GM12878 (cell line): Measurements from ENCODE around the gene ZDBF2. TPM values are rescaled to one million over a fixed set of nuclear protein-coding genes. Genes with fewer than 3 reads are reported as not detected.

ENCODE experiments used
- ATAC-seq: fragments of 200-7000 bp; cut with Tn5 transposase; 3 replicates; pipeline ENCODE4 v1.9.1; 2020; ENCODE audit warnings: mild to moderate bottlenecking, moderate library complexity
- BruUV-seq: library from RNA; stranded (reverse); fragments of 400-500 nt; replicated peaks from 2 replicates; lab custom pipeline; 2021; lab: Mats Ljungman, UMichigan
- CTCF ChIA-PET: fragments of 300-600 bp; sonication (Branson Sonifier 250); formaldehyde crosslinking; extraction: SDS; loops from one replicate; lab custom pipeline; 2021; ENCODE audit warnings: inconsistent platforms; lab: Yijun Ruan, JAX
- POLR2A ChIA-PET: fragments of 350-600 bp; formaldehyde crosslinking; extraction: SDS; loops from one replicate; lab custom pipeline; 2021; ENCODE audit warnings: inconsistent platforms; lab: Charles Lee
- RAD21 ChIA-PET: fragments of 300-600 bp; sonication (Branson Sonifier 250); formaldehyde crosslinking; loops from one replicate; lab custom pipeline; 2023; ENCODE audit warnings: antibody characterized with exemption; ENCODE audit not compliant: unreplicated experiment; lab: Charles Lee
- SMC1A ChIA-PET: fragments of 300-600 bp; sonication (Branson Sonifier 250); formaldehyde crosslinking; loops from one replicate; lab custom pipeline; 2023; ENCODE audit not compliant: unreplicated experiment, uncharacterized antibody; lab: Charles Lee
- DNase-seq: peaks from one replicate; pipeline ENCODE4 v3.0.0-alpha.2; 2011; ENCODE audit warnings: low read depth, low spot score
- FAIRE-seq: peaks from 3 replicates; lab custom pipeline; 2011; peaks lifted over from hg19 to GRCh38; lab: Jason Lieb, UNC
- H2AFZ ChIP-seq: 2 replicates; pipeline ENCODE4 v1.6.0; 2011; ENCODE audit warnings: low read depth, low read length, control low read depth; ENCODE audit not compliant: control insufficient read depth
- H3K27ac ChIP-seq: 2 replicates; pipeline ENCODE4 v1.5.1; 2011; ENCODE audit warnings: control low read depth; ENCODE audit not compliant: control insufficient read depth, insufficient read depth
- H3K27me3 ChIP-seq, 2 experiments: replicated peaks in 1 of 2; 2 replicates each; pipeline versions ENCODE4 v1.6.0 to v1.6.1; 2011; ENCODE audit warnings: low read length in 1 of 2; ENCODE audit not compliant: control insufficient read depth in 2 of 2, insufficient read depth in 2 of 2
- H3K36me3 ChIP-seq, 2 experiments: 2 replicates each; pipeline ENCODE4 v1.5.1; 2011; ENCODE audit warnings: low read length in 1 of 2; ENCODE audit not compliant: control insufficient read depth in 2 of 2, insufficient read depth in 2 of 2
- H3K4me1 ChIP-seq: 2 replicates; pipeline ENCODE4 v1.6.1; 2011; ENCODE audit warnings: mild to moderate bottlenecking, low read length, moderate library complexity, mixed read lengths; ENCODE audit not compliant: control insufficient read depth, insufficient read depth
- H3K4me2 ChIP-seq: 2 replicates; pipeline ENCODE4 v1.6.0; 2011; ENCODE audit warnings: control low read depth; ENCODE audit not compliant: control insufficient read depth, insufficient read depth
- H3K4me3 ChIP-seq: fragments of 200-600 bp; sonication (generic); 2 replicates; pipeline ENCODE4 v1.5.1; 2016
- H3K79me2 ChIP-seq: 2 replicates; pipeline ENCODE4 v1.6.0; 2011; ENCODE audit warnings: low read length; ENCODE audit not compliant: control insufficient read depth, insufficient read depth
- H3K9ac ChIP-seq: 2 replicates; pipeline ENCODE4 v1.8.0; 2011; ENCODE audit warnings: low read length, control low read depth, mixed read lengths; ENCODE audit not compliant: control insufficient read depth, insufficient read depth
- H3K9me3 ChIP-seq: replicated peaks from 3 replicates; pipeline ENCODE4 v1.5.1; 2011; ENCODE audit warnings: mild to moderate bottlenecking, low read length; ENCODE audit not compliant: control insufficient read depth, insufficient read depth
- H4K20me1 ChIP-seq: 2 replicates; pipeline ENCODE4 v1.6.0; 2011; ENCODE audit not compliant: control insufficient read depth, insufficient read depth
- ATF7 ChIP-seq: fragments of 450-650 bp; IDR thresholded peaks from 2 replicates; pipeline ENCODE4 v1.6.1; 2016; ENCODE audit warnings: low read depth, mild to moderate bottlenecking
- BMI1 ChIP-seq: fragments of 450-650 bp; IDR thresholded peaks from 2 replicates; pipeline ENCODE4 v1.6.1; 2016; ENCODE audit warnings: mild to moderate bottlenecking, moderate library complexity, borderline replicate concordance
- CREB1 ChIP-seq: IDR thresholded peaks from 2 replicates; pipeline ENCODE4 v1.6.1; 2012; ENCODE audit warnings: low read depth, mild to moderate bottlenecking, inconsistent platforms
- EP300 ChIP-seq, 2 experiments: fragments of 150-350 bp in 1 of 2; IDR thresholded peaks; 2 replicates each; pipeline ENCODE4 v1.6.1; 2011 to 2012; ENCODE audit warnings: low read depth in 2 of 2, low read length in 2 of 2, borderline replicate concordance in 1 of 2, improper control_type of control experiment in 1 of 2, inconsistent platforms in 1 of 2; ENCODE audit not compliant: control insufficient read depth in 1 of 2
- MEF2B ChIP-seq: fragments of 450-650 bp; IDR thresholded peaks from 2 replicates; pipeline ENCODE4 v1.6.1; 2018; ENCODE audit warnings: mild to moderate bottlenecking, moderate library complexity; ENCODE audit not compliant: partially characterized antibody, poor library complexity, severe bottlenecking
- POU2F2 ChIP-seq: IDR thresholded peaks from 3 replicates; pipeline ENCODE4 v1.6.1; 2011; ENCODE audit warnings: low read depth, mild to moderate bottlenecking, low read length, borderline replicate concordance
- RAD51 ChIP-seq: fragments of 450-650 bp; IDR thresholded peaks from 2 replicates; pipeline ENCODE4 v1.6.1; 2016; ENCODE audit warnings: moderate library complexity, mild to moderate bottlenecking, inconsistent platforms
- YBX1 ChIP-seq: fragments of 450-650 bp; IDR thresholded peaks from 2 replicates; pipeline ENCODE4 v1.6.1; 2016; ENCODE audit warnings: antibody characterized with exemption
- ZNF384 ChIP-seq: IDR thresholded peaks from 2 replicates; pipeline ENCODE4 v1.6.1; 2012; ENCODE audit warnings: low read depth, mild to moderate bottlenecking, low read length, improper control_type of control experiment, borderline replicate concordance
- ZZZ3 ChIP-seq: IDR thresholded peaks from 2 replicates; pipeline ENCODE4 v1.6.1; 2011; ENCODE audit warnings: low read depth; ENCODE audit not compliant: control insufficient read depth, insufficient read length
- WGBS: methylation state at CpG from one replicate; pipeline ENCODE4 v1.1.6; 2016; ENCODE audit warnings: low lambda C conversion rate; ENCODE audit not compliant: insufficient replicate concordance, insufficient coverage; ENCODE audit errors: missing lambda C conversion rate; 5-methylcytosine and 5-hydroxymethylcytosine counted together
- in situ Hi-C: fragments of 300-500 bp; cut with MboI; formaldehyde crosslinking; loops from 9 replicates; pipeline ENCODE4 v1.14.3; 2018; ENCODE audit warnings: mixed read lengths
- intact Hi-C: fragments of 100-400 bp; cut with micrococcal nuclease; formaldehyde crosslinking; loops from one replicate; pipeline ENCODE4 v1.14.2; 2022; ENCODE audit not compliant: unreplicated experiment
- polyA plus RNA-seq, 11 experiments: library from polyadenylated mRNA; depleted of rRNA in 4 of 11; unstranded in 6 of 11; stranded (reverse) in 5 of 11; fragments of >200 nt; fragmentation: Nextera tagmentation in 4 of 11; fragmentation: Illumina TruSeq in 1 of 11; extraction: Ambion mirVana in 4 of 11; extraction: Trizol in 1 of 11; gene quantifications; 1 replicate in 1 of 11; 2 replicates in 10 of 11; pipeline versions ENCODE4 v1.2.1 to v1.2.3, GENCODE V29; 2011 to 2016; ENCODE audit warnings: inconsistent platforms in 2 of 11, missing spikeins in 2 of 11, low read depth in 1 of 11
- total RNA-seq, 4 experiments: library from RNA; depleted of rRNA in 3 of 4; stranded (reverse); fragments of >200 nt in 3 of 4; fragmentation: Illumina TruSeq in 1 of 4; extraction: Trizol in 1 of 4; gene quantifications; 2 replicates each; pipeline versions ENCODE4 v1.2.1 to v1.2.3, GENCODE V29; 2013 to 2021
- TF ChIP-seq, protein P1 (sequence below): fragments of 450-650 bp; IDR thresholded peaks from 2 replicates; pipeline ENCODE4 v1.6.1; 2017; ENCODE audit warnings: mild to moderate bottlenecking, low read depth, inconsistent platforms; ENCODE audit not compliant: poor library complexity, severe bottlenecking

ZDBF2 gene
- total and polyA plus RNA-seq, 10 of the 15 experiments (the other 5 are each of a cell fraction or from before 2014, with no cell fraction given), result 0.60 to 21.1 (median 4.2) TPM

DNA sequence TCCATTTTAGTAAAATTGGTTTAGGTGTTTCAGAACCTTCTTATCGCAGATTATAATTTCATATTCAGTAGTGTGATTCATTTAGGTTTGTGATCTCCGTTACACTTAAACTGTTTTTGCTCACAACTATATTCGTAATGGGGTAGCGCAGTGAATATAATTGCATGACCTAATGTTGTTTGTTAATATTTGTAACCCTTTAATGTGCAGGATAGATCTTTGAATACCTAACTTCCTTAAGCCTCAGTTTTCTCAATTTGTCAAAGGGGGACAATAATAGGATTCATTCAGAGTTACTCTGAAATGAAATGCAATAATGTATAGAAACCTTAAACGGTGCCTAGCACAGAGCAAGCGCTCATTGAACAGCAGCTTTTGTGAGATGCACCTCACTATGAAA, 558 bp upstream of the ZDBF2 start:
- WGBS, result 22% methylated on average over 6 of the region's 6 CpGs
- H4K20me1 ChIP-seq, result no peaks in the 10 kb centered on the region
- in situ Hi-C loops (no loop called here), intact Hi-C loops (loop anchor here (10.0 kb wide), 1 partner anchor 171 kb away; the partner anchor contains the start of gene ADAM23)
- CTCF ChIA-PET, result interaction anchor here (0.6 to 1.6 kb wide), 4 partner anchors 12 to 113 kb away, joined by 3 to 4 read pairs (median 3); no protein-coding TSS in a partner anchor
- peak overlapping the region; percentile 56; the same call in 1 of the 2 replicates for H3K4me2 ChIP-seq
- H3K79me2 ChIP-seq, result peaks cover 30% of the 10 kb centered on the region
- RAD21 ChIA-PET, result interaction anchor here (0.9 to 1.2 kb wide), 3 partner anchors 9 to 28 kb away, joined by 3 to 5 read pairs (median 4); no protein-coding TSS in a partner anchor
- peak overlapping the region; percentile 49; the same call in 1 of the 2 replicates for H3K9ac ChIP-seq
- peaks cover 0 to 7% of the 10 kb centered on the region in 2 experiments; a peak in 2 of 4 replicates for H3K27me3 ChIP-seq
- H3K4me1 ChIP-seq, result no peaks in the 10 kb centered on the region
- POLR2A ChIA-PET, result interaction anchor here (1.8 kb wide), 1 partner anchor 27 kb away, joined by 8 read pairs; no protein-coding TSS in a partner anchor
- TF ChIP-seq BMI1 (peak; percentile 25; the same call in 1 of the 2 replicates), RAD51 (no peak)
- TSS peak; percentile 66 for BruUV-seq
- no peaks in the 10 kb centered on the region for H3K36me3 ChIP-seq
- H3K4me3 ChIP-seq, result peak overlapping the region; percentile 74
- peak overlapping the region; percentile 72 for H2AFZ ChIP-seq
- no peaks in the 10 kb centered on the region for H3K9me3 ChIP-seq
- ATAC-seq (peak; percentile 4; the same call in 2 of the 3 replicates), FAIRE-seq (no peak), DNase-seq (no peak)
- SMC1A ChIA-PET, result interaction anchor here (0.8 to 2.3 kb wide), 6 partner anchors 9 to 113 kb away, joined by 3 to 10 read pairs (median 3); partner anchors contain the start of gene EEF1B2
- H3K27ac ChIP-seq, result no peak overlapping the region

DNA sequence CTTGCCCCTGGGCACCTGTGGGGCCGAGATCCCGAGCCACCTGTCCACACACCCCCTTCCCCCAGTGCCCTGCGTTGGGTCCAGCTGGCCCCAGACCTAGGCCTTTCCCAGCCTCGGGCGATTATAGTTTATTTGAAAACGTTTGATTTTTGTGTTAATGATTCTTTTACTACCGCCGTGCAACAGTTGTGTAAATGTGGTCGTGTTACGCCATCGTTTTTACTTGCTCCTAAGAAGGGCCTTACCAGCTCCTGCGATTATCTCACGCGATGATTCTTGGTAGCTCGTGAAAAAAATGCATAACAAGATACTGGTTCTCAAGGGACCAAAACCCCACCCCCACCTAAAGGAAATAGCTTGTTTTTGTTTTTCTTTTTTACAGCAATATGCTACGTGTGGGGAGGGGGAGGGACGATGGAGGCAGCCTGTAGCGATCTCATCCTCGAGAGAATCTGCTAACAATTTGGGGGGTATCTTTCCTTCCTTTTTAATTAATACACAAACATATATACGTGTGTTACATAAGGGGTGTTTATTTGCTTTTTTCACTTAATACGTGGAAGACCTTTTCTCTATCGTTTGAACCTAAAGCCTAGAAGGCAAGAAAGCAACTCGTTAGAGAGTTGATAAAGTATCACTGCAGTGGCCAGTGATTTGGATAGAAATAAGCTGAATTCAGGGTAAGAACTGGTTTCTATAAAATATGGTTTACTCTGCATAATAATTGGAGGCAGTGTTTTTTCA, 1.0 kb downstream of the ZDBF2 start:
- Histone ChIP-seq H3K79me2 (peaks cover 30% of the 10 kb centered on the region), H3K4me1 (no peaks in the 10 kb centered on the region), H4K20me1 (no peaks in the 10 kb centered on the region), H3K27ac (peak overlapping the region; percentile 76), H3K27me3 (peaks cover 0 to 7% of the 10 kb centered on the region in 2 experiments; a peak in 2 of 4 replicates), H3K9ac (peak overlapping the region; percentile 70), H3K4me3 (peak overlapping the region; percentile 74), H3K9me3 (no peaks in the 10 kb centered on the region), H3K4me2 (peak overlapping the region; percentile 70), H2AFZ (peak overlapping the region; percentile 2), H3K36me3 (no peaks in the 10 kb centered on the region)
- RAD21 ChIA-PET, result interaction anchor here (0.6 to 1.6 kb wide), 3 partner anchors 11 to 834 kb away, joined by 3 to 6 read pairs (median 3); no protein-coding TSS in a partner anchor
- CTCF ChIA-PET, result interaction anchor here (0.5 to 2.4 kb wide), 3 partner anchors 16 to 641 kb away, joined by 3 to 6 read pairs (median 4); no protein-coding TSS in a partner anchor
- ATAC-seq (peak; percentile 49), FAIRE-seq (peak; percentile 56), DNase-seq (peak; percentile 55)
- BruUV-seq, result TSS peak; percentile 73
- 5% methylated on average over 23 of the region's 23 CpGs for WGBS
- POLR2A ChIA-PET, result interaction anchor here (0.5 to 1.8 kb wide), 8 partner anchors 12 to 1364 kb away, joined by 3 to 9 read pairs (median 4); no protein-coding TSS in a partner anchor
- SMC1A ChIA-PET, result interaction anchor here (0.9 to 2.2 kb wide), 4 partner anchors 10 to 183 kb away, joined by 3 to 10 read pairs (median 4); no protein-coding TSS in a partner anchor
- intact Hi-C loops, result loop anchor here (10.0 kb wide), 1 partner anchor 169 kb away; the partner anchor contains the start of gene ADAM23
- in situ Hi-C loops, result no loop called here
- TF ChIP-seq ZZZ3 (no peak), POU2F2 (peak; percentile 30; the same call in 1 of the 3 replicates), YBX1 (no peak), MEF2B (peak; percentile 75), CREB1 (0 out of 2 replicates have a peak, but pooled peaks have one; percentile 21), ZNF384 (peak; percentile 57; the same call in 1 of the 2 replicates), ATF7 (0 out of 2 replicates have a peak, but pooled peaks have one; percentile 15), EP300 (IDR thresholded peaks at IDR 0.05; ENCODE audit: borderline replicate concordance in 1 of 2, control insufficient read depth in 1 of 2, low read depth in 2 of 2, low read length in 2 of 2) (0 out of 4 replicates have a peak, but pooled peaks of 1 of the 2 experiments have one; percentile 13)
- TF ChIP-seq, protein P1, sequence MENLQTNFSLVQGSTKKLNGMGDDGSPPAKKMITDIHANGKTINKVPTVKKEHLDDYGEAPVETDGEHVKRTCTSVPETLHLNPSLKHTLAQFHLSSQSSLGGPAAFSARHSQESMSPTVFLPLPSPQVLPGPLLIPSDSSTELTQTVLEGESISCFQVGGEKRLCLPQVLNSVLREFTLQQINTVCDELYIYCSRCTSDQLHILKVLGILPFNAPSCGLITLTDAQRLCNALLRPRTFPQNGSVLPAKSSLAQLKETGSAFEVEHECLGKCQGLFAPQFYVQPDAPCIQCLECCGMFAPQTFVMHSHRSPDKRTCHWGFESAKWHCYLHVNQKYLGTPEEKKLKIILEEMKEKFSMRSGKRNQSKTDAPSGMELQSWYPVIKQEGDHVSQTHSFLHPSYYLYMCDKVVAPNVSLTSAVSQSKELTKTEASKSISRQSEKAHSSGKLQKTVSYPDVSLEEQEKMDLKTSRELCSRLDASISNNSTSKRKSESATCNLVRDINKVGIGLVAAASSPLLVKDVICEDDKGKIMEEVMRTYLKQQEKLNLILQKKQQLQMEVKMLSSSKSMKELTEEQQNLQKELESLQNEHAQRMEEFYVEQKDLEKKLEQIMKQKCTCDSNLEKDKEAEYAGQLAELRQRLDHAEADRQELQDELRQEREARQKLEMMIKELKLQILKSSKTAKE, result no peak
